ENCODE measurements around the gene SHISA7. TPM values are rescaled to one million over a fixed set of nuclear protein-coding genes. Genes with fewer than 3 reads are reported as not detected.

Gene SHISA7
- total and polyA plus RNA-seq, 2 experiments from 2014 or later, result not detected

GRCh38 chr19:55482967-55483705, 40.0 kb upstream of the SHISA7 start:
- in situ Hi-C loops (cut with MboI), result no loop called here
- Histone ChIP-seq H3K4me3 (no peak overlapping the region), H3K27me3 (replicated peaks; ENCODE audit: insufficient read depth) (no peaks in the 10 kb centered on the region), H3K27ac (no peak overlapping the region), H3K79me2 (ENCODE audit: insufficient read depth) (peaks cover 26% of the 10 kb centered on the region), H3K4me1 (ENCODE audit: insufficient read depth) (peaks cover 21% of the 10 kb centered on the region), H3K36me3 (ENCODE audit: low read depth) (no peaks in the 10 kb centered on the region), H4K20me1 (ENCODE audit: insufficient read depth) (no peaks in the 10 kb centered on the region), H3K9me2 (ENCODE audit: insufficient read depth) (no peaks in the 10 kb centered on the region), H3K9me3 (ENCODE audit: low read depth) (no peaks in the 10 kb centered on the region), H3K4me2 (ENCODE audit: unreplicated experiment) (no peak overlapping the region), H3F3A (ENCODE audit: insufficient read depth) (peaks cover 12% of the 10 kb centered on the region), H2AFZ (no peak overlapping the region), H3K9ac (no peak overlapping the region)
- TF ChIP-seq EZH2phosphoT487 (IDR thresholded peaks at IDR 0.05; ENCODE audit: insufficient read depth, low read depth) (no peak), EZH2 (IDR thresholded peaks at IDR 0.05; ENCODE audit: insufficient read depth, poor library complexity, severe bottlenecking) (no peak)
- DNase-seq, result no peak
- WGBS, 2 experiments (ENCODE audit: low coverage in 1 of 2, low lambda C conversion rate in 2 of 2, missing lambda C conversion rate in 2 of 2), result 94 to 95% methylated on average over 16 to 47 of the region's 47 CpGs

GRCh38 chr19:55482156-55482961, 39.3 kb upstream of the SHISA7 start:
- Histone ChIP-seq H3K27ac (no peak overlapping the region), H3K4me1 (ENCODE audit: insufficient read depth) (peaks cover 27% of the 10 kb centered on the region), H3K27me3 (replicated peaks; ENCODE audit: insufficient read depth) (no peaks in the 10 kb centered on the region), H3K9me3 (ENCODE audit: low read depth) (no peaks in the 10 kb centered on the region), H3F3A (ENCODE audit: insufficient read depth) (peaks cover 12% of the 10 kb centered on the region), H2AFZ (no peak overlapping the region), H3K4me2 (ENCODE audit: unreplicated experiment) (no peak overlapping the region), H3K79me2 (ENCODE audit: insufficient read depth) (peaks cover 34% of the 10 kb centered on the region), H3K9ac (no peak overlapping the region), H3K9me2 (ENCODE audit: insufficient read depth) (no peaks in the 10 kb centered on the region), H3K4me3 (no peak overlapping the region), H4K20me1 (ENCODE audit: insufficient read depth) (no peaks in the 10 kb centered on the region), H3K36me3 (ENCODE audit: low read depth) (no peaks in the 10 kb centered on the region)
- WGBS, 2 experiments (ENCODE audit: low coverage in 1 of 2, low lambda C conversion rate in 2 of 2, missing lambda C conversion rate in 2 of 2), result 93 to 97% methylated on average over 27 to 82 of the region's 83 CpGs
- DNase-seq, result no peak
- TF ChIP-seq EZH2 (IDR thresholded peaks at IDR 0.05; ENCODE audit: insufficient read depth, poor library complexity, severe bottlenecking), result no peak
- no peak for TF ChIP-seq EZH2phosphoT487 (IDR thresholded peaks at IDR 0.05; ENCODE audit: insufficient read depth, low read depth)
- in situ Hi-C loops (cut with MboI), result no loop called here

GRCh38 chr19:55481794-55482155, 38.7 kb upstream of the SHISA7 start:
- Histone ChIP-seq H3K9ac (no peak overlapping the region), H3K79me2 (ENCODE audit: insufficient read depth) (peaks cover 36% of the 10 kb centered on the region), H3K9me2 (ENCODE audit: insufficient read depth) (no peaks in the 10 kb centered on the region), H3K4me2 (ENCODE audit: unreplicated experiment) (no peak overlapping the region), H4K20me1 (ENCODE audit: insufficient read depth) (no peaks in the 10 kb centered on the region), H3K9me3 (ENCODE audit: low read depth) (no peaks in the 10 kb centered on the region), H3K36me3 (ENCODE audit: low read depth) (no peaks in the 10 kb centered on the region), H3K27me3 (replicated peaks; ENCODE audit: insufficient read depth) (no peaks in the 10 kb centered on the region), H2AFZ (no peak overlapping the region), H3K4me1 (ENCODE audit: insufficient read depth) (peaks cover 21% of the 10 kb centered on the region), H3K27ac (no peak overlapping the region), H3K4me3 (no peak overlapping the region), H3F3A (ENCODE audit: insufficient read depth) (peaks cover 6% of the 10 kb centered on the region; the same call in 1 of the 2 replicates)
- WGBS, 2 experiments (ENCODE audit: low coverage in 1 of 2, low lambda C conversion rate in 2 of 2, missing lambda C conversion rate in 2 of 2), result 81 to 100% methylated on average over 1 to 39 of the region's 40 CpGs
- TF ChIP-seq EZH2 (IDR thresholded peaks at IDR 0.05; ENCODE audit: insufficient read depth, poor library complexity, severe bottlenecking) (no peak), EZH2phosphoT487 (IDR thresholded peaks at IDR 0.05; ENCODE audit: insufficient read depth, low read depth) (no peak)
- no peak for DNase-seq
- in situ Hi-C loops (cut with MboI), result no loop called here

- DNase-seq, result no peak
- H2AFZ ChIP-seq, result no peak overlapping the region
- H4K20me1 ChIP-seq (ENCODE audit: insufficient read depth), result no peaks in the 10 kb centered on the region
- H3F3A ChIP-seq (ENCODE audit: insufficient read depth), result peaks cover 5% of the 10 kb centered on the region; the same call in 1 of the 2 replicates
- 94 to 97% methylated on average over 39 to 52 of the region's 52 CpGs for WGBS, 2 experiments (ENCODE audit: low coverage in 1 of 2, low lambda C conversion rate in 2 of 2, missing lambda C conversion rate in 2 of 2)
- H3K27me3 ChIP-seq (replicated peaks; ENCODE audit: insufficient read depth), result no peaks in the 10 kb centered on the region
- in situ Hi-C loops (cut with MboI), result no loop called here
- peaks cover 36% of the 10 kb centered on the region for H3K79me2 ChIP-seq (ENCODE audit: insufficient read depth)
- no peak overlapping the region for H3K9ac ChIP-seq
- H3K36me3 ChIP-seq (ENCODE audit: low read depth), result no peaks in the 10 kb centered on the region
- no peak overlapping the region for H3K27ac ChIP-seq
- H3K9me2 ChIP-seq (ENCODE audit: insufficient read depth), result no peaks in the 10 kb centered on the region
- no peak overlapping the region for H3K4me3 ChIP-seq
- peaks cover 16% of the 10 kb centered on the region for H3K4me1 ChIP-seq (ENCODE audit: insufficient read depth)
- no peak for TF ChIP-seq EZH2phosphoT487 (IDR thresholded peaks at IDR 0.05; ENCODE audit: insufficient read depth, low read depth)
- no peak for TF ChIP-seq EZH2 (IDR thresholded peaks at IDR 0.05; ENCODE audit: insufficient read depth, poor library complexity, severe bottlenecking)
- no peak overlapping the region for H3K4me2 ChIP-seq (ENCODE audit: unreplicated experiment)
- no peaks in the 10 kb centered on the region for H3K9me3 ChIP-seq (ENCODE audit: low read depth)
These were observed 38.2 kb upstream of the SHISA7 start for GRCh38 chr19:55481148-55481793.
